OCI-LY7 (cell line): ENCODE results near the gene IGSF21. TPM values are rescaled to one million over a fixed set of nuclear protein-coding genes. Genes with fewer than 3 reads are reported as not detected.

Experiments
- BruUV-seq: library from RNA; stranded (reverse); fragments of 400-500 nt; replicated peaks from 2 replicates; lab custom pipeline; 2021; lab: Mats Ljungman, UMichigan
- CTCF ChIA-PET: fragments of 300-600 bp; sonication (Branson Sonifier 250); formaldehyde crosslinking; loops from one replicate; lab custom pipeline; 2022; ENCODE audit warnings: antibody characterized with exemption; ENCODE audit not compliant: unreplicated experiment; lab: Charles Lee
- POLR2A ChIA-PET: fragments of 300-600 bp; sonication (Branson Sonifier 250); formaldehyde crosslinking; loops from one replicate; lab custom pipeline; 2022; ENCODE audit warnings: antibody characterized with exemption; lab: Charles Lee
- DNase-seq: peaks from one replicate; pipeline ENCODE4 v3.0.0-alpha.2; 2015; ENCODE audit warnings: low spot score
- H2AFZ ChIP-seq: fragments of 200-600 bp; sonication (generic), shearing (Covaris generic); 2 replicates; pipeline ENCODE4 v1.6.1; 2014; ENCODE audit warnings: mild to moderate bottlenecking, antibody characterized with exemption, low read length, moderate library complexity
- H3K27ac ChIP-seq: fragments of 200-600 bp; sonication (generic); 2 replicates; pipeline ENCODE4 v1.5.1; 2014; ENCODE audit warnings: mixed run types, low read depth, mild to moderate bottlenecking, moderate library complexity, low read length, inconsistent platforms; ENCODE audit not compliant: poor library complexity, severe bottlenecking
- H3K36me3 ChIP-seq: fragments of 200-600 bp; sonication (generic); 2 replicates; pipeline ENCODE4 v1.6.1; 2014; ENCODE audit warnings: mild to moderate bottlenecking, antibody characterized with exemption, low read length, moderate library complexity, mixed read lengths; ENCODE audit not compliant: insufficient read depth
- H3K4me1 ChIP-seq: fragments of 200-600 bp; sonication (generic); 2 replicates; pipeline ENCODE4 v1.5.1; 2014; ENCODE audit warnings: mild to moderate bottlenecking, low read length; ENCODE audit not compliant: insufficient read depth, poor library complexity, severe bottlenecking
- H3K4me2 ChIP-seq: fragments of 200-600 bp; sonication (generic); 2 replicates; pipeline ENCODE4 v1.6.1; 2014; ENCODE audit warnings: mild to moderate bottlenecking, low read length
- H3K4me3 ChIP-seq: fragments of 200-600 bp; sonication (generic); 2 replicates; pipeline ENCODE4 v1.5.1; 2014; ENCODE audit warnings: mild to moderate bottlenecking, low read depth, low read length; ENCODE audit not compliant: poor library complexity, severe bottlenecking
- H3K79me2 ChIP-seq: fragments of 200-600 bp; sonication (generic); 2 replicates; pipeline ENCODE4 v1.6.1; 2016; ENCODE audit warnings: low read depth, mild to moderate bottlenecking, low read length, moderate library complexity, mixed read lengths; ENCODE audit not compliant: insufficient read depth
- H3K9me2 ChIP-seq: fragments of 200-600 bp; sonication (generic); 2 replicates; pipeline ENCODE4 v1.6.1; 2016; ENCODE audit warnings: mild to moderate bottlenecking, low read length, mixed read lengths; ENCODE audit not compliant: insufficient read depth
- H3K9me3 ChIP-seq: fragments of 200-600 bp; sonication (generic); 2 replicates; pipeline ENCODE4 v1.6.1; 2014; ENCODE audit warnings: mild to moderate bottlenecking, mixed run types, low read length, mixed read lengths
- H4K20me1 ChIP-seq: fragments of 200-600 bp; sonication (generic); 2 replicates; pipeline ENCODE4 v1.6.1; 2014; ENCODE audit warnings: mild to moderate bottlenecking, antibody characterized with exemption, low read length, moderate library complexity, mixed read lengths; ENCODE audit not compliant: insufficient read depth
- CTCF ChIP-seq: fragments of 200-600 bp; sonication (generic); conservative IDR thresholded peaks from 2 replicates; pipeline ENCODE4 v1.5.1; 2014; ENCODE audit warnings: mild to moderate bottlenecking, antibody characterized with exemption, low read length, moderate library complexity, mixed read lengths
- EZH2phosphoT487 ChIP-seq: fragments of 200-600 bp; sonication (generic); IDR thresholded peaks from 2 replicates; pipeline ENCODE4 v1.6.1; 2018; ENCODE audit warnings: low read depth, borderline replicate concordance, mild to moderate bottlenecking, mixed run types, antibody characterized with exemption, low read length, moderate library complexity, mixed read lengths
- intact Hi-C: fragments of 100-400 bp; cut with micrococcal nuclease; formaldehyde crosslinking; loops from one replicate; pipeline ENCODE4 v1.10.0; 2022; ENCODE audit not compliant: unreplicated experiment
- total RNA-seq, 2 experiments: library from RNA; depleted of rRNA in 1 of 2; stranded (reverse); fragments of >200 nt in 1 of 2; shearing (Covaris generic) in 1 of 2; gene quantifications; 2 replicates each; pipeline ENCODE4 v1.2.3, GENCODE V29; 2014 to 2022

Gene IGSF21
- total RNA-seq, 2 experiments from 2014 or later: 0.17 TPM; not detected in 1

- no peak overlapping the region for H3K4me3 ChIP-seq
- DNase-seq: no peak
- POLR2A ChIA-PET: no interaction called here
- intact Hi-C loops: no loop called here
- CTCF ChIA-PET: no interaction called here
- BruUV-seq: no TSS peak
- H3K79me2 ChIP-seq: no peaks in the 10 kb centered on the region
- TF ChIP-seq CTCF: no peak
- TF ChIP-seq EZH2phosphoT487: no peak
- no peaks in the 10 kb centered on the region for H3K9me2 ChIP-seq
- H2AFZ ChIP-seq: no peak overlapping the region
- H3K4me2 ChIP-seq: no peak overlapping the region
- H3K36me3 ChIP-seq: no peaks in the 10 kb centered on the region
- no peaks in the 10 kb centered on the region for H4K20me1 ChIP-seq
- H3K27ac ChIP-seq: no peak overlapping the region
- H3K9me3 ChIP-seq: no peaks in the 10 kb centered on the region
- no peaks in the 10 kb centered on the region for H3K4me1 ChIP-seq
These were observed 44.0 kb downstream of the IGSF21 start for GRCh38 chr1:18151436-18152122.

- intact Hi-C loops: no loop called here
- no peaks in the 10 kb centered on the region for H3K9me3 ChIP-seq
- ChIA-PET POLR2A (no interaction called here), CTCF (no interaction called here)
- H2AFZ ChIP-seq: no peak overlapping the region
- no peak overlapping the region for H3K27ac ChIP-seq
- H4K20me1 ChIP-seq: no peaks in the 10 kb centered on the region
- DNase-seq: no peak
- no TSS peak for BruUV-seq
- no peaks in the 10 kb centered on the region for H3K79me2 ChIP-seq
- TF ChIP-seq EZH2phosphoT487 (no peak), CTCF (no peak)
- no peaks in the 10 kb centered on the region for H3K36me3 ChIP-seq
- no peak overlapping the region for H3K4me2 ChIP-seq
- no peaks in the 10 kb centered on the region for H3K4me1 ChIP-seq
- H3K4me3 ChIP-seq: no peak overlapping the region
- no peaks in the 10 kb centered on the region for H3K9me2 ChIP-seq
These were observed 47.0 kb downstream of the IGSF21 start for GRCh38 chr1:18154430-18155194.
